Measurements from ENCODE around the gene NEO1.

GRCh38 chr15:73119478-73119877 is 67.2 kb downstream of the NEO1 start:
- TF ChIP-seq, protein P1, sequence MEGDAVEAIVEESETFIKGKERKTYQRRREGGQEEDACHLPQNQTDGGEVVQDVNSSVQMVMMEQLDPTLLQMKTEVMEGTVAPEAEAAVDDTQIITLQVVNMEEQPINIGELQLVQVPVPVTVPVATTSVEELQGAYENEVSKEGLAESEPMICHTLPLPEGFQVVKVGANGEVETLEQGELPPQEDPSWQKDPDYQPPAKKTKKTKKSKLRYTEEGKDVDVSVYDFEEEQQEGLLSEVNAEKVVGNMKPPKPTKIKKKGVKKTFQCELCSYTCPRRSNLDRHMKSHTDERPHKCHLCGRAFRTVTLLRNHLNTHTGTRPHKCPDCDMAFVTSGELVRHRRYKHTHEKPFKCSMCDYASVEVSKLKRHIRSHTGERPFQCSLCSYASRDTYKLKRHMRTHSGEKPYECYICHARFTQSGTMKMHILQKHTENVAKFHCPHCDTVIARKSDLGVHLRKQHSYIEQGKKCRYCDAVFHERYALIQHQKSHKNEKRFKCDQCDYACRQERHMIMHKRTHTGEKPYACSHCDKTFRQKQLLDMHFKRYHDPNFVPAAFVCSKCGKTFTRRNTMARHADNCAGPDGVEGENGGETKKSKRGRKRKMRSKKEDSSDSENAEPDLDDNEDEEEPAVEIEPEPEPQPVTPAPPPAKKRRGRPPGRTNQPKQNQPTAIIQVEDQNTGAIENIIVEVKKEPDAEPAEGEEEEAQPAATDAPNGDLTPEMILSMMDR (IDR thresholded peaks at IDR 0.05) = no peak
- no peak for TF ChIP-seq POLR2A (IDR thresholded peaks at IDR 0.05)
